Suppressor macrophage treated with lipopolysaccharide for 4 hours (primary cell): ENCODE data around the gene DNAJB7.
"Not testable (repeated sequence)": the region's sequence is repeated elsewhere in the genome, so short reads cannot be mapped to it uniquely, and the experiment has no call there.

ENCODE experiments used
- DNase-seq: peaks from one replicate; pipeline ENCODE4 v3.0.0-alpha.2; 2020

Gene DNAJB7

GRCh38 chr22:40862013-40862412 is at the start of gene DNAJB7:
Gene DNAJB7, minus strand, starts transcription at chr22:40862113. Its CDS starts 119 bp downstream, at chr22:40861994.
- DNase-seq = no peak

- no peak for DNase-seq
These were observed 47.0 kb upstream of the DNAJB7 start for GRCh38 chr22:40908895-40909294.

GRCh38 chr22:40904101-40904500 is 42.2 kb upstream of the DNAJB7 start:
- DNase-seq = no peak

GRCh38 chr22:40898850-40899357 is 37.0 kb upstream of the DNAJB7 start:
- DNase-seq = peak; percentile 70

- no peak for DNase-seq
These were observed 32.5 kb upstream of the DNAJB7 start for GRCh38 chr22:40894417-40894816.

- no peak for DNase-seq
These were observed 29.0 kb upstream of the DNAJB7 start for GRCh38 chr22:40890881-40891280.

GRCh38 chr22:40889116-40889515 is 27.2 kb upstream of the DNAJB7 start:
- DNase-seq = no peak

- DNase-seq = no peak
These were observed 17.0 kb upstream of the DNAJB7 start for GRCh38 chr22:40878922-40879321.

GRCh38 chr22:40877488-40877887 is 15.6 kb upstream of the DNAJB7 start:
- no peak for DNase-seq

GRCh38 chr22:40876907-40877306 is 15.0 kb upstream of the DNAJB7 start:
- DNase-seq = no peak

- DNase-seq = no peak
These were observed 13.2 kb upstream of the DNAJB7 start for GRCh38 chr22:40875111-40875510.

GRCh38 chr22:40874016-40874415 is 12.1 kb upstream of the DNAJB7 start:
- no peak for DNase-seq

- not testable (repeated sequence) for DNase-seq
These were observed 6.5 kb upstream of the DNAJB7 start for GRCh38 chr22:40868379-40868778.

- no peak for DNase-seq
These were observed 5.2 kb upstream of the DNAJB7 start for GRCh38 chr22:40867109-40867508.

GRCh38 chr22:40862537-40862936 is 624 bp upstream of the DNAJB7 start:
- DNase-seq = no peak

GRCh38 chr22:40857309-40857855 is 4.5 kb downstream of the DNAJB7 start:
- DNase-seq = no peak

- peak; percentile 98 for DNase-seq
These were observed 5.2 kb downstream of the DNAJB7 start, which contains the start of the genes ST13 and XPNPEP3 for GRCh38 chr22:40856513-40857308. Gene ST13, minus strand, starts transcription at chr22:40856639. Its CDS starts 99 bp downstream, at chr22:40856540. Gene XPNPEP3, plus strand, starts transcription at chr22:40857148. Its CDS starts 34 bp downstream, at chr22:40857182.

- DNase-seq = peak; percentile 45
These were observed 5.9 kb downstream of the DNAJB7 start for GRCh38 chr22:40855979-40856512.

GRCh38 chr22:40855071-40855978 is 6.6 kb downstream of the DNAJB7 start:
- peak; percentile 80 for DNase-seq

- DNase-seq = no peak
These were observed 8.0 kb downstream of the DNAJB7 start for GRCh38 chr22:40853961-40854360.

GRCh38 chr22:40853333-40853732 is 8.6 kb downstream of the DNAJB7 start:
- DNase-seq = no peak

GRCh38 chr22:40845816-40846215 is 16.1 kb downstream of the DNAJB7 start:
- not testable (repeated sequence) for DNase-seq

- no peak for DNase-seq
These were observed 17.0 kb downstream of the DNAJB7 start for GRCh38 chr22:40844951-40845350.
